Nephron progenitor cell (in vitro differentiated cells): ENCODE measurements around the gene NRIP3.

Source experiments
- DNase-seq: peaks from one replicate; pipeline ENCODE4 v3.0.0; 2021
- H3K27ac Mint-ChIP-seq: 2 replicates; pipeline ENCODE4 v1.8.0; 2021; ENCODE audit warnings: mild to moderate bottlenecking, moderate library complexity, mixed read lengths
- H3K27me3 Mint-ChIP-seq: 2 replicates; pipeline ENCODE4 v1.8.0; 2021; ENCODE audit warnings: mild to moderate bottlenecking, low read depth, mixed read lengths; ENCODE audit not compliant: poor library complexity
- H3K36me3 Mint-ChIP-seq: 2 replicates; pipeline ENCODE4 v1.8.0; 2021; ENCODE audit warnings: low read depth, mixed read lengths
- H3K4me1 Mint-ChIP-seq: 2 replicates; pipeline ENCODE4 v1.8.0; 2021; ENCODE audit warnings: mixed read lengths
- H3K4me3 Mint-ChIP-seq: 2 replicates; pipeline ENCODE4 v1.8.0; 2021; ENCODE audit warnings: mild to moderate bottlenecking, moderate library complexity, mixed read lengths
- H3K9me3 Mint-ChIP-seq: 2 replicates; pipeline ENCODE4 v1.8.0; 2021; ENCODE audit warnings: mild to moderate bottlenecking, moderate library complexity, mixed read lengths
- TF ChIP-seq, protein P1 (sequence below): fragments of 200-600 bp; sonication (generic); IDR thresholded peaks from 2 replicates; pipeline ENCODE4 v1.5.0; 2021; ENCODE audit warnings: antibody characterized with exemption

The NRIP3 gene

DNA sequence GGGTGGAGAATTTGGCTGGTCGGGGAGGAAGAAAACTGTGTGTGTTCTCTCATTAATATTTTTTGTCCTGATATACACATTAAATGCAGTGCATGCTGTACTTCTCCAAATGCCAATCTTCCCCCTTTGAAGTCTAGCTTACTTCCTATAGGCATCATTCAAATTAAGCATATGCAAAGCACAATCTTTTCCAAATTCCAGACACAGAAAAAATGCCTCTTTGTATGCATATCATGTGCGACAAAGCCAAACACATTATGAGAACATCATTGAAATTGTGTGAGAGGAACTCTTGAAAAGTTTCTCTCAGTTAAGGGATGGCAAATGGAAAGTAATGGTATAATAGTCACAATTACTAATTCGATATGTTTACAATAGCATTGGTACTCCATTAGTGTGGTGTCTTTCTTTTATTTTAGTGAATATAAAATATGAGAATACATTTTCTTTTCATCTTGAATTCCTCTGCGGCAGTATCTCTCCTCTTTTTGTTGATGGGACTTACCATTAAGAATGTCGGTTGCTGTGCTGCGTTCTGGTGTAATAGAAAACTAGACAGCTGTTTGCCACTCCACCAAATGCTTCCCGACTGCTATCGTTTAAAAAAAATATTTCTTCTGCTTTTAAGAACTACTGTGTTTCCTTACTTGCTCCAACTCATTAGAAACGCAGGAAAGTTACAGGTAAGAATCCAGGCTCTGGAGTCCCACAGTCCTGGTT, 19.3 kb upstream of the NRIP3 start:
- no peaks in the 10 kb centered on the region for H3K36me3 Mint-ChIP-seq
- H3K4me3 Mint-ChIP-seq: no peak overlapping the region
- peaks cover under 1% of the 10 kb centered on the region for H3K4me1 Mint-ChIP-seq
- H3K27ac Mint-ChIP-seq: no peak overlapping the region
- TF ChIP-seq, protein P1, sequence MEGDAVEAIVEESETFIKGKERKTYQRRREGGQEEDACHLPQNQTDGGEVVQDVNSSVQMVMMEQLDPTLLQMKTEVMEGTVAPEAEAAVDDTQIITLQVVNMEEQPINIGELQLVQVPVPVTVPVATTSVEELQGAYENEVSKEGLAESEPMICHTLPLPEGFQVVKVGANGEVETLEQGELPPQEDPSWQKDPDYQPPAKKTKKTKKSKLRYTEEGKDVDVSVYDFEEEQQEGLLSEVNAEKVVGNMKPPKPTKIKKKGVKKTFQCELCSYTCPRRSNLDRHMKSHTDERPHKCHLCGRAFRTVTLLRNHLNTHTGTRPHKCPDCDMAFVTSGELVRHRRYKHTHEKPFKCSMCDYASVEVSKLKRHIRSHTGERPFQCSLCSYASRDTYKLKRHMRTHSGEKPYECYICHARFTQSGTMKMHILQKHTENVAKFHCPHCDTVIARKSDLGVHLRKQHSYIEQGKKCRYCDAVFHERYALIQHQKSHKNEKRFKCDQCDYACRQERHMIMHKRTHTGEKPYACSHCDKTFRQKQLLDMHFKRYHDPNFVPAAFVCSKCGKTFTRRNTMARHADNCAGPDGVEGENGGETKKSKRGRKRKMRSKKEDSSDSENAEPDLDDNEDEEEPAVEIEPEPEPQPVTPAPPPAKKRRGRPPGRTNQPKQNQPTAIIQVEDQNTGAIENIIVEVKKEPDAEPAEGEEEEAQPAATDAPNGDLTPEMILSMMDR: no peak
- H3K27me3 Mint-ChIP-seq: peaks cover 26% of the 10 kb centered on the region
- H3K9me3 Mint-ChIP-seq: no peaks in the 10 kb centered on the region
- DNase-seq: no peak

DNA sequence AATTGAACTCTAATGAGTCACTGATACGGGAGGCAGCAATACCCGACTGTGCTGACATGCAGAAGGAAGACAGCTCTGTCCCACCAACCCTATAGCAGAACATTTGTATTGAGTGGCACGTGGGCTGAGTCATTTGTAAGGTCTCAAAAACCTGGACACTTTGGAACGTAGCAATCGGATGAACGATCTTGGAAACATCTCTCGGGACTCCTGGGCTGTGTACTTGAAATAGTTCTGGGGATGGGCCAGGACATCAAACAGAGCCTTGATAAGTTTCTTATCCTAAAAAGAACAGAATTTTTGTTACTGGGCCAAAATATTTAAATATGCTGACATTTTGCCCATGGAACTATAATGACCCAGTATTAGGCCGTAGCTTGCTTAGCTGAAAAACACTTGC, 17.1 kb upstream of the NRIP3 start:
- Mint-ChIP-seq H3K4me3 (no peak overlapping the region), H3K27me3 (peaks cover 21% of the 10 kb centered on the region), H3K4me1 (no peaks in the 10 kb centered on the region), H3K27ac (no peak overlapping the region), H3K36me3 (no peaks in the 10 kb centered on the region), H3K9me3 (no peaks in the 10 kb centered on the region)
- TF ChIP-seq, protein P1: no peak
- no peak for DNase-seq

GRCh38 chr11:9019861-9020260, 16.1 kb upstream of the NRIP3 start:
- DNase-seq: no peak
- Mint-ChIP-seq H3K36me3 (no peaks in the 10 kb centered on the region), H3K4me1 (no peaks in the 10 kb centered on the region), H3K4me3 (no peak overlapping the region), H3K9me3 (no peaks in the 10 kb centered on the region), H3K27me3 (peaks cover 17% of the 10 kb centered on the region), H3K27ac (no peak overlapping the region)
- TF ChIP-seq, protein P1: no peak

GRCh38 chr11:9017773-9018172, 14.0 kb upstream of the NRIP3 start:
- Mint-ChIP-seq H3K4me3 (no peak overlapping the region), H3K36me3 (no peaks in the 10 kb centered on the region)

GRCh38 chr11:9016916-9017642, 13.3 kb upstream of the NRIP3 start:
- TF ChIP-seq, protein P1: no peak
- Mint-ChIP-seq H3K36me3 (no peaks in the 10 kb centered on the region), H3K27me3 (peaks cover 21% of the 10 kb centered on the region), H3K9me3 (peaks cover 8% of the 10 kb centered on the region), H3K27ac (no peak overlapping the region), H3K4me3 (no peak overlapping the region), H3K4me1 (no peaks in the 10 kb centered on the region)
- DNase-seq: no peak

More at GRCh38 chr11:9017773-9018172, 14.0 kb upstream of the NRIP3 start:
- no peaks in the 10 kb centered on the region for H3K4me1 Mint-ChIP-seq
- peaks cover 5% of the 10 kb centered on the region for H3K9me3 Mint-ChIP-seq
- no peak for DNase-seq
- no peak overlapping the region for H3K27ac Mint-ChIP-seq
- TF ChIP-seq, protein P1: no peak
- H3K27me3 Mint-ChIP-seq: peaks cover 22% of the 10 kb centered on the region
